GM12878 (cell line): Measurements from ENCODE around the gene MAEL. TPM values are rescaled to one million over a fixed set of nuclear protein-coding genes. Genes with fewer than 3 reads are reported as not detected.

Source experiments
- CUX1 ChIP-seq: IDR thresholded peaks from 2 replicates; pipeline ENCODE4 v1.6.1; 2012; ENCODE audit warnings: improper control_type of control experiment, low read depth, low read length; ENCODE audit not compliant: insufficient replicate concordance
- KLF5 ChIP-seq: fragments of 450-650 bp; IDR thresholded peaks from 2 replicates; pipeline ENCODE4 v1.6.1; 2014; ENCODE audit warnings: mild to moderate bottlenecking; ENCODE audit not compliant: partially characterized antibody
- MTA3 ChIP-seq: IDR thresholded peaks from 2 replicates; pipeline ENCODE4 v1.6.1; 2012; ENCODE audit warnings: low read length, inconsistent platforms, borderline replicate concordance
- NBN ChIP-seq: fragments of 450-650 bp; IDR thresholded peaks from 2 replicates; pipeline ENCODE4 v1.6.1; 2016
- NR2C2 ChIP-seq: IDR thresholded peaks from 2 replicates; pipeline ENCODE4 v1.6.1; 2011; ENCODE audit warnings: borderline replicate concordance, low read depth; ENCODE audit not compliant: control insufficient read depth, insufficient read length
- PAX5 ChIP-seq: IDR thresholded peaks from 2 replicates; pipeline ENCODE4 v1.6.1; 2011; ENCODE audit warnings: low read depth, low read length, borderline replicate concordance
- PKNOX1 ChIP-seq: fragments of 450-650 bp; IDR thresholded peaks from 2 replicates; pipeline ENCODE4 v1.6.1; 2016; ENCODE audit warnings: mild to moderate bottlenecking
- PML ChIP-seq: IDR thresholded peaks from 2 replicates; pipeline ENCODE4 v1.6.1; 2012; ENCODE audit warnings: low read length, inconsistent platforms
- RBBP5 ChIP-seq: fragments of 200-600 bp; sonication (generic); conservative IDR thresholded peaks from 2 replicates; pipeline ENCODE4 v1.6.1; 2016
- RELA ChIP-seq: fragments of 450-650 bp; IDR thresholded peaks from 2 replicates; pipeline ENCODE4 v1.8.0; 2014; ENCODE audit warnings: borderline replicate concordance; ENCODE audit not compliant: partially characterized antibody
- SIN3A ChIP-seq: IDR thresholded peaks from 2 replicates; pipeline ENCODE4 v1.6.1; 2012; ENCODE audit warnings: low read depth, low read length, improper control_type of control experiment
- SREBF2 ChIP-seq: IDR thresholded peaks from 2 replicates; pipeline ENCODE4 v1.6.1; 2012; ENCODE audit warnings: mild to moderate bottlenecking, low read length
- TBL1XR1 ChIP-seq: IDR thresholded peaks from 2 replicates; pipeline ENCODE4 v1.6.1; 2012; ENCODE audit warnings: low read depth, low read length, improper control_type of control experiment
- TCF12 ChIP-seq: IDR thresholded peaks from 2 replicates; pipeline ENCODE4 v1.6.1; 2011; ENCODE audit warnings: low read depth, mild to moderate bottlenecking, low read length
- YBX1 ChIP-seq: fragments of 450-650 bp; IDR thresholded peaks from 2 replicates; pipeline ENCODE4 v1.6.1; 2016; ENCODE audit warnings: antibody characterized with exemption
- YY1 ChIP-seq: IDR thresholded peaks from 2 replicates; pipeline ENCODE4 v1.6.1; 2011; ENCODE audit warnings: low read depth, mild to moderate bottlenecking, low read length
- ZBTB33 ChIP-seq: fragments of 450-650 bp; IDR thresholded peaks from 2 replicates; pipeline ENCODE4 v1.6.1; 2017; ENCODE audit warnings: mild to moderate bottlenecking
- polyA plus RNA-seq, 11 experiments: library from polyadenylated mRNA; depleted of rRNA in 4 of 11; unstranded in 6 of 11; stranded (reverse) in 5 of 11; fragments of >200 nt; fragmentation: Nextera tagmentation in 4 of 11; fragmentation: Illumina TruSeq in 1 of 11; extraction: Ambion mirVana in 4 of 11; extraction: Trizol in 1 of 11; gene quantifications; 1 replicate in 1 of 11; 2 replicates in 10 of 11; pipeline versions ENCODE4 v1.2.1 to v1.2.3, GENCODE V29; 2011 to 2016; ENCODE audit warnings: inconsistent platforms in 2 of 11, missing spikeins in 2 of 11, low read depth in 1 of 11
- total RNA-seq, 4 experiments: library from RNA; depleted of rRNA in 3 of 4; stranded (reverse); fragments of >200 nt in 3 of 4; fragmentation: Illumina TruSeq in 1 of 4; extraction: Trizol in 1 of 4; gene quantifications; 2 replicates each; pipeline versions ENCODE4 v1.2.1 to v1.2.3, GENCODE V29; 2013 to 2021

MAEL gene
- total and polyA plus RNA-seq, 10 of the 15 experiments (the other 5 are each of a cell fraction or from before 2014, with no cell fraction given), result 0.10 to 0.43 (median 0.24) TPM; not detected in 2

GRCh38 chr1:167057241-167057688 lies 68.2 kb downstream of the MAEL start (continued):
- peak; percentile 84 for TF ChIP-seq PKNOX1
- TF ChIP-seq TBL1XR1, result no peak
- no peak for TF ChIP-seq PAX5
- TF ChIP-seq ZBTB33, result no peak
- no peak for TF ChIP-seq NR2C2
- no peak for TF ChIP-seq SREBF2
- TF ChIP-seq MTA3, result no peak
- TF ChIP-seq CUX1, result no peak
- no peak for TF ChIP-seq NBN
- no peak for TF ChIP-seq PML
- no peak for TF ChIP-seq RBBP5
- TF ChIP-seq YBX1, result no peak
- no peak for TF ChIP-seq SIN3A
- no peak for TF ChIP-seq RELA
- 0 out of 2 replicates have a peak, but pooled peaks have one; percentile 33 for TF ChIP-seq YY1
- TF ChIP-seq TCF12, result no peak
- no peak for TF ChIP-seq KLF5
